ENCODE results near the gene CRIM1.

Gene CRIM1

GRCh38 chr2:36389091-36389564 lies 33.5 kb downstream of the CRIM1 start:
- H2AFZ ChIP-seq (ENCODE audit: low read length) = no peak overlapping the region
- H3F3A ChIP-seq (ENCODE audit: low read depth) = no peaks in the 10 kb centered on the region
- no peak overlapping the region for H3K9ac ChIP-seq (ENCODE audit: low read depth, low read length, poor library complexity, severe bottlenecking)
- H3K4me3 ChIP-seq (ENCODE audit: low read length, poor library complexity, severe bottlenecking) = no peak overlapping the region
- H3K4me2 ChIP-seq (ENCODE audit: low read depth, low read length, poor library complexity, severe bottlenecking) = no peak overlapping the region
- no peaks in the 10 kb centered on the region for H4K20me1 ChIP-seq (ENCODE audit: insufficient read depth, low read length, poor library complexity, severe bottlenecking)
- no peaks in the 10 kb centered on the region for H3K79me2 ChIP-seq (ENCODE audit: insufficient read depth, low read length)
- TF ChIP-seq EZH2phosphoT487 (IDR thresholded peaks at IDR 0.05; ENCODE audit: borderline replicate concordance) = no peak
- TF ChIP-seq, protein P1, sequence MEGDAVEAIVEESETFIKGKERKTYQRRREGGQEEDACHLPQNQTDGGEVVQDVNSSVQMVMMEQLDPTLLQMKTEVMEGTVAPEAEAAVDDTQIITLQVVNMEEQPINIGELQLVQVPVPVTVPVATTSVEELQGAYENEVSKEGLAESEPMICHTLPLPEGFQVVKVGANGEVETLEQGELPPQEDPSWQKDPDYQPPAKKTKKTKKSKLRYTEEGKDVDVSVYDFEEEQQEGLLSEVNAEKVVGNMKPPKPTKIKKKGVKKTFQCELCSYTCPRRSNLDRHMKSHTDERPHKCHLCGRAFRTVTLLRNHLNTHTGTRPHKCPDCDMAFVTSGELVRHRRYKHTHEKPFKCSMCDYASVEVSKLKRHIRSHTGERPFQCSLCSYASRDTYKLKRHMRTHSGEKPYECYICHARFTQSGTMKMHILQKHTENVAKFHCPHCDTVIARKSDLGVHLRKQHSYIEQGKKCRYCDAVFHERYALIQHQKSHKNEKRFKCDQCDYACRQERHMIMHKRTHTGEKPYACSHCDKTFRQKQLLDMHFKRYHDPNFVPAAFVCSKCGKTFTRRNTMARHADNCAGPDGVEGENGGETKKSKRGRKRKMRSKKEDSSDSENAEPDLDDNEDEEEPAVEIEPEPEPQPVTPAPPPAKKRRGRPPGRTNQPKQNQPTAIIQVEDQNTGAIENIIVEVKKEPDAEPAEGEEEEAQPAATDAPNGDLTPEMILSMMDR (conservative IDR thresholded peaks at IDR 0.05; ENCODE audit: low read length) = no peak
- no peaks in the 10 kb centered on the region for H3K9me3 ChIP-seq (ENCODE audit: insufficient read depth, low read depth, low read length)
- H3K9me2 ChIP-seq (replicated peaks; ENCODE audit: low read depth, low read length) = no peaks in the 10 kb centered on the region
- peaks cover 3% of the 10 kb centered on the region for H3K4me1 ChIP-seq (ENCODE audit: insufficient read depth, low read length, poor library complexity, severe bottlenecking)
- no peaks in the 10 kb centered on the region for H3K36me3 ChIP-seq (ENCODE audit: insufficient read depth, low read length)
- no peaks in the 10 kb centered on the region for H3K27me3 ChIP-seq (ENCODE audit: insufficient read depth, low read length, poor library complexity, severe bottlenecking)

GRCh38 chr2:36389577-36389976 lies 34.0 kb downstream of the CRIM1 start:
- Histone ChIP-seq H3K27me3 (ENCODE audit: insufficient read depth, low read length, poor library complexity, severe bottlenecking) (no peaks in the 10 kb centered on the region), H3K4me3 (ENCODE audit: low read length, poor library complexity, severe bottlenecking) (no peak overlapping the region), H3K4me1 (ENCODE audit: insufficient read depth, low read length, poor library complexity, severe bottlenecking) (peaks cover 3% of the 10 kb centered on the region), H3K9me3 (ENCODE audit: insufficient read depth, low read depth, low read length) (no peaks in the 10 kb centered on the region), H3K9me2 (replicated peaks; ENCODE audit: low read depth, low read length) (no peaks in the 10 kb centered on the region), H3K9ac (ENCODE audit: low read depth, low read length, poor library complexity, severe bottlenecking) (no peak overlapping the region), H3F3A (ENCODE audit: low read depth) (no peaks in the 10 kb centered on the region), H4K20me1 (ENCODE audit: insufficient read depth, low read length, poor library complexity, severe bottlenecking) (no peaks in the 10 kb centered on the region), H3K79me2 (ENCODE audit: insufficient read depth, low read length) (no peaks in the 10 kb centered on the region), H3K36me3 (ENCODE audit: insufficient read depth, low read length) (no peaks in the 10 kb centered on the region), H3K4me2 (ENCODE audit: low read depth, low read length, poor library complexity, severe bottlenecking) (no peak overlapping the region), H2AFZ (ENCODE audit: low read length) (no peak overlapping the region)
- no peak for TF ChIP-seq EZH2phosphoT487 (IDR thresholded peaks at IDR 0.05; ENCODE audit: borderline replicate concordance)
- TF ChIP-seq, protein P1 (conservative IDR thresholded peaks at IDR 0.05; ENCODE audit: low read length) = no peak

DNA sequence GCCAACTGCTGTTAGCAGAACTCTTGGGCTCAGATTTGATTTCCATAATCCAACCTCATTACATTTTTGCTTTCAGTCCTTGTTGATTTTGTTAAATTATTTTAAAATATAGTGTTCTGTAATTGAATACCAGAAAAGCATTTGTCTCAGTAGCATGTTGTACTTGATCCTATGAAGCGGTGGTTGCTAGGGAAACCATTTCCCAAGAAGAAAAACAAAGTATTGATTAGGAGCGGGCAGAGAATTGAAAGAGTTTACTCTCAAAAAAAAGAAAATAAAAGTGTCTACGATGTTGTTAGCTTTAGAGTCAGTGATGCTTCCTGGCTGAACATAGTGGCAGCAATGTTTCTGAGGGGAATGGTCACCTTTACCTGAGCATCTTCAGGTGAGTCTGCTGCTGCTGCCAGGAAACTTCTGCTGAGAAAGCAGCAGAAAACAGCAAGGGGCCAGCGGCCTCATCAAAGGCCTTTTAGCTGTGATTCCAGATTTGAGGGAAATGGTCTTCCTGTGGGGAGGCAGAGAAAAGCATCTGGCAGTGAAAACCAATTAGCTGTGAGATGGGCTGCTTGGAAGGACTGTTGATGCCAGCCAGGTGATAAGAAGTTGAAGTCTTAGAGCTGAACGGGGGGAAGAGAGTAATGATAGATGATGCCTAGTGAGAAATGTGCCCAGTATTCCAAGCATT lies 37.1 kb downstream of the CRIM1 start:
- TF ChIP-seq, protein P1 (conservative IDR thresholded peaks at IDR 0.05; ENCODE audit: low read length) = no peak
- TF ChIP-seq EZH2phosphoT487 (IDR thresholded peaks at IDR 0.05; ENCODE audit: borderline replicate concordance) = no peak
- no peaks in the 10 kb centered on the region for H3F3A ChIP-seq (ENCODE audit: low read depth)
- H3K9me3 ChIP-seq (ENCODE audit: insufficient read depth, low read depth, low read length) = no peaks in the 10 kb centered on the region
- H3K4me1 ChIP-seq (ENCODE audit: insufficient read depth, low read length, poor library complexity, severe bottlenecking) = no peaks in the 10 kb centered on the region
- no peaks in the 10 kb centered on the region for H3K79me2 ChIP-seq (ENCODE audit: insufficient read depth, low read length)
- H3K9ac ChIP-seq (ENCODE audit: low read depth, low read length, poor library complexity, severe bottlenecking) = no peak overlapping the region
- H2AFZ ChIP-seq (ENCODE audit: low read length) = no peak overlapping the region
- no peaks in the 10 kb centered on the region for H3K9me2 ChIP-seq (replicated peaks; ENCODE audit: low read depth, low read length)
- H3K36me3 ChIP-seq (ENCODE audit: insufficient read depth, low read length) = no peaks in the 10 kb centered on the region
- H3K4me2 ChIP-seq (ENCODE audit: low read depth, low read length, poor library complexity, severe bottlenecking) = no peak overlapping the region
- H3K4me3 ChIP-seq (ENCODE audit: low read length, poor library complexity, severe bottlenecking) = no peak overlapping the region
- no peaks in the 10 kb centered on the region for H4K20me1 ChIP-seq (ENCODE audit: insufficient read depth, low read length, poor library complexity, severe bottlenecking)
- H3K27me3 ChIP-seq (ENCODE audit: insufficient read depth, low read length, poor library complexity, severe bottlenecking) = no peaks in the 10 kb centered on the region

All from Loucy (cell line).